Suppressor macrophage treated with lipopolysaccharide for 4 hours (primary cell): ENCODE measurements around the gene KRTAP19-8.

Source experiments
- DNase-seq: peaks from one replicate; pipeline ENCODE4 v3.0.0-alpha.2; 2020

KRTAP19-8 gene, protein sequence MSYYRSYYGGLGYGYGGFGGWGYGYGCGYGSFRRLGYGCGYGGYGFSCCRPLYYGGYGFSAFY

DNA sequence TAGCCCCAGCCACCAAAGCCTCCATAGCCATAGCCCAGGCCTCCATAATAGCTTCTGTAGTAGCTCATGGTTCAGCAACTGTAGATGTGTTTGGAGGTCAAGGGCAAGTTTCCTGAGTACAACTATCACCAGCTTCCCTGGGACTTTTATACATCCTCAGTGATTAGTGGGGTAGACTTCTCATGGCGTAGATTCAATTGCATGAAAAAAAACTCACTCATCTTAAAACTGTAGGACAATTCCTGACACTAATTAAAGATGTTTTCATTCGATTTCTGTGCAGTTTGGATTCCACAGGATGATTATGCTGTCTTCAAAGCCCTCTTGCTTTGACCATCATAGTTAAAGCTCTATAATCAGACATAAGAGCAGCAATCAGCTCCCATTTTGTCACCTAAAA, at the start of gene KRTAP19-8:
Gene KRTAP19-8, minus strand, starts transcription at position 101 of the 400 bp plus-strand sequence. Its CDS starts 33 bp downstream, at position 68.
- DNase-seq = no peak

- no peak for DNase-seq
These were observed 49.6 kb upstream of the KRTAP19-8 start for GRCh38 chr21:31087639-31088473.

DNA sequence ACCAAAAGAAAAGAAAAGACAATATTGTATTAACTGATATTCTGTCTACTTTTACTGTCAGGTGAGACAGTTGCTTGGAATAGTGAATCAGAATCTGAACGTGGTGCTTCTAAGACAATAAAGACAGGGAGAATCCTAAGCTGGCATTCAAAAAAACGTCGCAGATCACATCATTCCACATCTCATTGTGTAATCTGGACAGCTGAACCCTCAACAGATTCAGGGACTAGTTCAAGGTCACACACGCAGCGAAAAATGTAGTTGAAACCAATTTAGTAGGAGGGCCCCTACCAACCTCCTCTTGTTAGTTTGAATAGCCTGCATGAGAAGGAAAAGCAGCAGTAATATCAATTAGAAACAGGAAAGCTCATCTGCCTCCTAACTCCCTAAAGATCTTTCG, 46.4 kb upstream of the KRTAP19-8 start:
- no peak for DNase-seq

DNA sequence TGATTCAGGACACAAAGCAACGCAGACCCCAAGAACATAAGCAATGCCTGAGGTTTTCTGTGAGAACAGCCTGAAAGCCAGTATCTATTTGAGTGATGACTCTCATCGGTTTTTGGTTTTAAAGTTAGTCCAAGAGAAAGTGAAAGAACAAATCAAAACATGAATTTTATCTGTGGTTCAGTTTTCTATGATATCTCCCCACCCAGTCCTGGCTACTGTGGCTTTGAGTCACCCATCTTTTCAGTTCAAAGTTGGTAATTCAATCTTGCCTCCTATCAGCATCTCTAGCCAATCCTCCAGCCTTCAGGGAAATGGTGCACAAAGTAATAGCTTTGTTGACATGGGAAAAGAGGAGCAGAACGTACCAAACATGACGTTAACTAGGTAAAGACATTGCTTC, 40.5 kb upstream of the KRTAP19-8 start:
- DNase-seq = no peak

- no peak for DNase-seq
These were observed 39.9 kb upstream of the KRTAP19-8 start for GRCh38 chr21:31078216-31078615.

DNA sequence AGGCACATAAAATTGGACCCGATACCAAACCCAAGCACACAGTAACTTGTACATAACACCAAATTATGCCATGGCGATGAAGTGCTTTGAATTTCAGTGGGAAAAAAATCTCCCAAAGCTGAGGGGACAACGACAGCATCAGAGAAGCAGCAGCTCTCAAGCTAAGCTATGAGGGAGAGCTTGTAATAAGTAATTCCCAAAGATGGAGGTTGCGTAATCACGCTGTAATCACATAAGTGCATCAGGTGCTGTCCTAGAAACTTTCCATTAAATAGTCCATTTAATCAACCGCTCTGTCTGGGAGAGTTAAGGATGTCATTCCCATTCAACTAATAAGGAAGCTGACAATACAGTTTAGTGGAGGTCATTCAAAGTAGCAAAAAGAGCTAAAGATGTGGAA, 37.6 kb upstream of the KRTAP19-8 start:
- no peak for DNase-seq

- no peak for DNase-seq
These were observed 34.3 kb upstream of the KRTAP19-8 start for GRCh38 chr21:31072533-31072932.

- DNase-seq = no peak
These were observed 26.5 kb upstream of the KRTAP19-8 start for GRCh38 chr21:31064803-31065202.

DNA sequence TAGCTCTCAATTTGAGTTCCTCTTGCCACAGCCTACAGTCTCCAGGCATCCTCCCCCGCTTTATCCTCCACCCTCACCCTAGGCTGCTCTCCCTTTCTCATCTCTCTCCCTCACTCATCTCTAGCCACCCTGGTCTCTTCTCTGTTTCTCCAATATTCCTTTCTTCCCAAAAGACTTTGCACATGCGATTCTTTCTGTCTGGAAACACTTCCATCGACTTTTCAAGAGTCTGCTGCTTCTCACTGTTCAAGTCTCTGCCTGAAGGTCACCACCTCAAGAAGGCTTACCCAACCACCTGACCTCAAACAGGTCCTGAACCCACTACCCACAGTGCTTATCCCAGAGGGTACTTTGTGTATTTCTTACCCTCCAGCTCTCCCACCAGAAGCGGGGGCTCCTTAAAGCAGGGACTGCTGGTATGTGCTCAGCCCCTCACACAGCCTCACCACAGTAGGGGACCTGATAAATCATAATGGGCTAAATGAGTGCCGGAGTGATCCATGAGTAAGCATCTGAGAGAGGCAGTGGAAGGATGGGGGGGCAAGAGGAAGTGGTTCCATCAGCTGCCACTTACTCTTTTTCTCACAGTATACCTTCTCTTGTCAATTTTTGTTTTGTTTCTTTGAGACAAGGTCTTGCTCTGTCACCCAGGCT, 14.3 kb upstream of the KRTAP19-8 start:
- DNase-seq = no peak

DNA sequence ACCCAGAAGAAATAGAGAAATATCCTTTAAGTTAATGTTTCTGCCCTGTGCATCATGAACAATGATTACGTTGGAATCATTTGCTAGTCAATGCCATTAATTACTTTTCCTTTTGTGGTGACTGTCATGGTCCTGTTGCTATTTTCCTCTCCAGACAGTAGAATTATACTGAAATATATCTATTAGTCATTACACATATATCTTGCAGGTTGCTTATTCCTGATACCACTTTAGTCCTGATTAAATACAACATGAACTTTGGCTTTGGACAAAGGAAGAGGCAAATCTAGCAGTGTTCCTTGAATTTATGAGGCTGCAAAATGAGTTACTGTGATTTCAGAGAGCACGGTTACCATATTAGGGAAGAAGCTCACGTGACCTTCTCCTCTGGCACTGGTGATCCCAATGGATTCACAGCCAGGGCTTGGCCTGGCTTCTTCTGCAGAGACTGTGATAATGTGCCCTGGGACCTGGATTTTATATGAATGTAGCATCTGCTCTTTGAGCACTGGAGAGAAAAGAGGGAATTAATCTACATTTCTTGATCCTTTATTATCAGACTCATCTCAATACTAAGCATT, 12.4 kb upstream of the KRTAP19-8 start:
- no peak for DNase-seq

DNA sequence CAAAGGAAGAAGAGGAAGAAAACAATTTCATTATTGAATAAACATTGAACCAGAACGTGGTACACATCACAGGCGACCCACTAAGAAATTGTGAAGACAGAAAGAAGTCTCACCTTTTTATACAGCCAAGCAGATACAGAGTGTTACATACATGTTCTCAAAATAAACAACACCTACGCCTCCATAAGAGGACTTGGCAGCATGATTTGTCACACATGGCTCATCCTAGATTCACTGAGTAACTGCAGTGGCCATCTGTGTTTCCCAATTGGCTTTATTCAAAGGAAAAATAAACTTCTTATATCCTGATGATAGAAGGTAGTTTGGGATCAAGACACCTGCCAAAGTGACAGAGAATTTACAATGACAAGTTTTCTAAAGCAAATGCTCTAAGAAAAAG, 7.6 kb upstream of the KRTAP19-8 start:
- no peak for DNase-seq

DNA sequence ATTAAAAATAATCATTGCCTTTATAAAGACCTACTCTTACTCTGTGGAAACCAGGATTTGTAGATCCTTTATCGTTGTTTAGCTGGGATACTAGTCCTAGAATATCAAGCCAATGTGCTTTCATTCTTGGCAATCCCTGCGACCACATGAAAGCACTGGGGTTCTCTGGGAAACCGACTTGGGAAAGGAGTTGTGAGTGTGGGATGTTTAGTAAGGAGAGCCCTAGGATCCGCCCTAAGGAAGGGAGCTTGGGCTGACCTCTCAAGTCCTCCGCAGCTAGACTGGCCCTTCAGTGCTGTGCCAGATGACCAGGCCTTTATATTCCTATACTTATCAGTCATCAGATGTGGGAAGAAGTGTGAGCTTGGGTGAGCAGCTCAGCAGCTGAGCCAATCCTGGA, 5.2 kb upstream of the KRTAP19-8 start:
- no peak for DNase-seq

DNA sequence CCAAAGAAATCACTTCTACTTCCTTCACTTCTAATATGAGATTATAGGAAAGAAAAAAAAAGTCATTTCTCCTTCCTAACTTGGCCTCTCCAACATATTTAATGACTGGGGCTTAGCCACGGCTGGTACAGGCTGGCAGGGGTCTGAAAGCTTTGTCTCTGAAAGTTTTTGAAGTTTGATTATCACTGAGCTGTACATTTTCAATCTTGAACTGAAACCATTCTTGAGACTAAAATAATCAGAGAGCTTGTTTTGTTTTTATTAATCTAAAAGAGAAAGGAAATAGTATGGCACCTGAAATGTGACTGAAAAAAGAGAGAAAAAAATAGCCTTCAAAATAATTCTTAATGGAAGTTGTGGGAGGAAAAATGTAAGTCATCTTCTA, 3.8 kb upstream of the KRTAP19-8 start:
- DNase-seq = no peak

- no peak for DNase-seq
These were observed 3.2 kb upstream of the KRTAP19-8 start for GRCh38 chr21:31041295-31042079.

DNA sequence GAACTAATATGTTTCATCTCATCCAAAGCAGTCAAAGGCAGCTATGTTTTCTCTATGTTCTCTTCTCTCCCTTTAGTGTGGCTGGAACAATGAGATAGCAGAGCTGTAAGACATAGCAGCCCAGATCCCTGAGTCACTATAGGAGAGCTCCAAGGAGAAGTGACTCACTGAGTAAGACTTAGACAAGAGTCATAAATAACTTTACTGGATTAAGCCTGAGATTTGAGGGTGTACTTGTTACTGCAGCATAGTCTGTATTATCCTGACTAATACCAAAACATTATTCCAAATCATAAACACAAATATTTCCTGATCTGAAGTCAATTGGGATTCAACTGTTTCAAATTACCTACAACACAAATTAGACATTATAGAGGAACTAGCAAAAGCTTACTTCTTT, 3.9 kb downstream of the KRTAP19-8 start:
- DNase-seq = no peak

GRCh38 chr21:31030367-31031106, 7.7 kb downstream of the KRTAP19-8 start:
- DNase-seq = no peak

GRCh38 chr21:31023680-31024079, 14.6 kb downstream of the KRTAP19-8 start:
- DNase-seq = no peak

DNA sequence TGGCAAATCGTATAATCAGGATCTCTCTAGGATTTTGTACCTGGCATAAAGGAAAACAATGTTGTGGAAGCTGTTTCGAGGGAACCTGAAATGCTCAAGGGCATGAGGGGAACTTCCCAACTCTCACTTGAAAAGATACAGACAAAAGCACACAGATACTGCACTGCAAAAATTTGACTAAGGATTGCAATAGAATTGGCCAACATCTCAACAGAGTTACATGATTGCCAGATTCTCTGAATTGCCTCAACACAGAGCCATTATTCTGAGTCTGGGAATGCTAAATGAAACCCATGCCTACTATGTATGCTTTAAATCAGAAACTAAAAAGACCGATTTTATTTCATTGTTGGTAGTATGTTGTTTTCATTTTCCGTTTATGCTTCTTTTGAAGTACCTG, 16.0 kb downstream of the KRTAP19-8 start:
- no peak for DNase-seq

- no peak for DNase-seq
These were observed 20.0 kb downstream of the KRTAP19-8 start for GRCh38 chr21:31018232-31018631.

DNA sequence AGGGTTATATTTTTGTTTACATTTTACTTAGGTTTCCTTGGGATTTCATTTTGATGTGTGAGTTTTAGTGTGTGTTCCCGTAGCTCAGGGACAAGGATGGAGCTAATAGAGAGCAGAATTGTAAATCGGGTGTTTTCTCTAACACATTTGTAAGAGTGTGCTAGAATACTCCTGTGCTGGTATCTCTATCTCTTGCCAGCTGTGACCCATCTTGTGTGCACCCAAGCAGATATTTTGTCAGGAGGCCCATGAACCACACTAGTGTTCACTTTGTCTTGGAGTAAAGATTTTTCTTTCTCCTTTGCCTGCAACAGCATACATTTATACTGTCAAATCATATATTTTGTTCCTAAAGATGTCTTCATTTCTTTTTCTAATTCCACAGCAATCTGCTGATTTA, 23.4 kb downstream of the KRTAP19-8 start:
- no peak for DNase-seq

DNA sequence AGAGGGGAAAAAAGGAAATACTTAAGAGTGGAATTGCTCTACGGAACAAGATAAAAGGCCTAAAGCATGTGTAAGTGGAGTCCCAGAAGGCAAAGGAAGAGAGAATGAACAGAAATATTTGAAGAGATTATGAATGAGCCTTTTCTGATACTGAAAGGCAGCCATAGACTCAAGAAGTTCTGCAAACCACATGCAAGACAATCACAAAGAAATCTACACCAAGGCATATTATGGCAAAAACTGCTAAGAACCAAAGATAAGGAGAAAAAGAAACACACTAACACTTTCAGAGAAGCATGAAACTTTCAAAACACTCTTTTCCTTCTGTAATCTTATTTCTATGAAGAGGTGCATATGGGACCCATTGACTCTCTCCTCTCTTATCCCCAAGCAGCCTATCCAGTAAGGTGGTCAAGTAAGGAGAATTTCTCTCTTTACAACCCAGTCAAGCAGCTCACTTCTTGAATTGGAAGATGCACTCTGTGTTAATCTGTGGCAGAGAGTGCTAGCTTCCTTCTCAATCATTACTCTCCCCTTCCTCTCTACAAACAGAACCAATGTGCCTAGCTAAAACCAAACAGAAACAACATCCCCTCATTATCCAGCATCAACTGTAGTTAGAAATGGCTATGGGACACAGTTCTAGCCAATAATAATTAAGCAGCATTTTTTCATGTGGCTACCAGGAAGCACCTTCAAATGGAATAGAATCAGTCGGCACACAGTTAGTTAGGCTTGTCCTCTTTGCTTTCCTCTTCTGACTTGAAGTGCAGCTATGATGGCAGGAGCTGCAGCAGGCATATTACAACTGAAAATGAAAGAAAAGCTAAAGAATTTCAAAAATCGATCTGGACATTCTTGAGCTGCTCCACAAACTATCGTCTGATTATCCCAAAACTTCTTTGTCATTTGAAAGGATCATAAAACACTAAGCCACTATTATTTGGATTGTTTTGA, 25.9 kb downstream of the KRTAP19-8 start:
- no peak for DNase-seq
